ENCODE data around the gene SIDT2. TPM values are rescaled to one million over a fixed set of nuclear protein-coding genes. Genes with fewer than 3 reads are reported as not detected.

SIDT2 gene
- total and polyA plus RNA-seq, 2 of the 4 experiments (the other 2 are of a cell fraction) = 7.3 to 30.3 TPM

DNA sequence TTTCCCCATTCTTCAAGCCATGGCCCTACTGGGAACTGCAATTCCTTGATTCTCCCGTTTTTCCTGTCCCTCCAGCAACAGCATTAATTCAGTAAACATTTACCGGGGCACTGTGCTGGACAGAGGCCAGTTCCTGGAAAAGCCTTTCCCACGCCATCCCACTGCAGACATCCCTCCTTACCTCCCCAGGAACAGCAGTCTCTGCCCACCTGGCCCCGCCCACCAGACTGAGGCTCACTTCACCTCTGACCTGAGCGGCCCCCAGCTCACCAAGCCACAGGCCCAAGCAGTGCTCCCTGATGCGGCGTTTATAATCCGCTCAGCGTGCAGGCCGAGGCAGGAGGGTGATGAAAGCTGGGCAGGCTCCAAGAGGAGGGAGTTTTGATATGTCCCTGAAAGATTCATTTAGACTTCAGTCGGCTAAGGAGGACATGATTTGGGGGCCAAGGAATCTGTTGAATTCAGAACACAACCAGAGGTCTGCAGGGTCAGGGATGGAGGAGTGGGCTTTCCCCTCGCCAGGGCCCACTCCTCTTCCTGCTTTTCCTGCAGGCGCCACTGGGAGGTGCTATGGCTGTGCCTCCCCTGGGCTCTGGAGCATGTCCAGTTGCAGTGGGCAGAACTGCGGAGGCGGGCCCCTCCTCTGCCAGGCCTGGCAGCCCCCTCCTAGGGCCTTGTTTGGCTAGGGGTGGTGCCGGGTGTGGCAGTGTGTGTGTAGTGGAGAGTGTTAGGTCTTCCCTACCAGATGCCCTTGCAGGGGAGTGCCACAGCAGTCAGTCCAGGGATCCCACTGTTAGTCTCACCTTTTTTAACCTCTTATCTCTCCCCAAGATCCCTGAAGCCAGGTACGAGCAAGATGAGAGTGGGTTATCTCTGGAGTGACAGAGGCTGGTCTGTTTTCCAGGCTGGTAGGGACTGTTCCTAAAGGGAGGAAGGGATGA lies 19.2 kb downstream of the SIDT2 start:
- Histone ChIP-seq H4K20me1 (ENCODE audit: insufficient read depth, low read length) (peaks cover 32% of the 10 kb centered on the region), H3K27me3 (ENCODE audit: control insufficient read depth, insufficient read depth, low read length) (no peaks in the 10 kb centered on the region), H3K4me2 (ENCODE audit: low read depth, low read length) (peak overlapping the region; percentile 81), H2AK9ac (replicated peaks; ENCODE audit: low read depth, low read length, poor library complexity) (peak overlapping the region; percentile 100), H3K9ac (ENCODE audit: low read depth, low read length) (peak overlapping the region; percentile 96), H2BK20ac (ENCODE audit: low read depth, low read length) (peak overlapping the region; percentile 92), H4K91ac (ENCODE audit: insufficient read depth, low read depth, low read length) (peak overlapping the region; percentile 100), H3K18ac (ENCODE audit: low read depth, low read length) (peak overlapping the region; percentile 96), H2AFZ (replicated peaks; ENCODE audit: low read length, poor library complexity) (peak overlapping the region; percentile 4), H3K4me1 (ENCODE audit: control insufficient read depth, insufficient read depth, low read length) (peaks cover 29% of the 10 kb centered on the region), H2BK120ac (ENCODE audit: low read depth, low read length) (peak overlapping the region; percentile 100), H4K5ac (ENCODE audit: low read depth, low read length) (peak overlapping the region; percentile 94), H3K27ac (ENCODE audit: insufficient read depth, low read length) (peak overlapping the region; percentile 98), H3K9me1 (ENCODE audit: insufficient read depth, low read length) (peaks cover 17% of the 10 kb centered on the region), H2BK15ac (ENCODE audit: low read depth, low read length) (peak overlapping the region; percentile 100), H3K79me1 (ENCODE audit: low read depth in 1 of 2, low read length in 2 of 2) (peaks cover 10 to 43% of the 10 kb centered on the region in 2 experiments; a peak in 3 of 4 replicates), H3K9me3 (ENCODE audit: control insufficient read depth, insufficient read depth, low read length) (no peaks in the 10 kb centered on the region), H3K56ac (ENCODE audit: extremely low read depth, insufficient read depth, low read length) (peak overlapping the region; percentile 97), H3K36me3 (ENCODE audit: control insufficient read depth, insufficient read depth, low read length) (peaks cover 33% of the 10 kb centered on the region), H2BK5ac (ENCODE audit: low read depth, low read length, poor library complexity, severe bottlenecking) (peak overlapping the region; percentile 95), H4K8ac (ENCODE audit: low read depth in 2 of 2, low read length in 2 of 2) (peak overlapping the region; percentile 99), H2AK5ac (ENCODE audit: low read depth, low read length) (peak overlapping the region; percentile 100), H3K14ac (replicated peaks; ENCODE audit: low read depth, low read length) (peak overlapping the region; percentile 100), H3K4me3 (ENCODE audit: insufficient read depth, low read depth, low read length) (peak overlapping the region; percentile 23; the same call in 1 of the 2 replicates), H3K4ac (ENCODE audit: low read depth, low read length) (peak overlapping the region; percentile 100), H3K23ac (ENCODE audit: low read depth, low read length) (peak overlapping the region; percentile 99)
- no TSS peak for BruUV-seq (replicated peaks)
- WGBS, 2 experiments (ENCODE audit: extremely low coverage in 2 of 2, insufficient read length in 1 of 2) = 40% methylated on average over 1 of the region's 17 CpGs; no CpG with 5 or more reads in 1 of the 2 experiments
- dilution Hi-C loops (cut with HindIII; ENCODE audit: low sequenced_read_pairs, unreplicated experiment) = no loop called here
- in situ Hi-C loops (cut with MboI; ENCODE audit: low sequenced_read_pairs) = no loop called here
- ChIA-PET POLR2A (ENCODE audit: unreplicated experiment) (interaction anchor here (0.5 to 2.2 kb wide), 2 partner anchors 20 to 419 kb away, joined by 3 to 11 read pairs; no protein-coding TSS in a partner anchor), CTCF (interaction anchor here (1.0 kb wide), 1 partner anchor 29 kb away, joined by 3 read pairs; no protein-coding TSS in a partner anchor)
- peak; percentile 2 for ATAC-seq (ENCODE audit: low read depth)
- intact Hi-C loops (cut with micrococcal nuclease) = loop anchor here (2.0 kb wide), 1 partner anchor 29 kb away; no protein-coding TSS in a partner anchor
- peak; percentile 32 for DNase-seq
- TF ChIP-seq FOS (IDR thresholded peaks at IDR 0.05; ENCODE audit: low read depth, low read length) (no peak), CEBPB (IDR thresholded peaks at IDR 0.05; ENCODE audit: low read depth, low read length) (no peak), RFX5 (IDR thresholded peaks at IDR 0.05; ENCODE audit: low read depth, low read length) (no peak), MAFK (IDR thresholded peaks at IDR 0.05; ENCODE audit: low read depth, low read length) (no peak), RAD21 (IDR thresholded peaks at IDR 0.05; ENCODE audit: low read length) (peak; percentile 34), CHD1 (IDR thresholded peaks at IDR 0.05; ENCODE audit: low read depth, low read length) (no peak), MXI1 (IDR thresholded peaks at IDR 0.05; ENCODE audit: borderline replicate concordance, low read depth, low read length) (no peak), RCOR1 (IDR thresholded peaks at IDR 0.05; ENCODE audit: insufficient replicate concordance, low read length) (no peak), MAZ (IDR thresholded peaks at IDR 0.05; ENCODE audit: borderline replicate concordance, low read depth, low read length) (peak; percentile 60; the same call in 1 of the 2 replicates), NFE2L2 (IDR thresholded peaks at IDR 0.05; ENCODE audit: low read depth, low read length) (no peak), POLR2A (IDR thresholded peaks at IDR 0.05; ENCODE audit: low read depth, low read length) (no peak)
- TF ChIP-seq, protein P1, sequence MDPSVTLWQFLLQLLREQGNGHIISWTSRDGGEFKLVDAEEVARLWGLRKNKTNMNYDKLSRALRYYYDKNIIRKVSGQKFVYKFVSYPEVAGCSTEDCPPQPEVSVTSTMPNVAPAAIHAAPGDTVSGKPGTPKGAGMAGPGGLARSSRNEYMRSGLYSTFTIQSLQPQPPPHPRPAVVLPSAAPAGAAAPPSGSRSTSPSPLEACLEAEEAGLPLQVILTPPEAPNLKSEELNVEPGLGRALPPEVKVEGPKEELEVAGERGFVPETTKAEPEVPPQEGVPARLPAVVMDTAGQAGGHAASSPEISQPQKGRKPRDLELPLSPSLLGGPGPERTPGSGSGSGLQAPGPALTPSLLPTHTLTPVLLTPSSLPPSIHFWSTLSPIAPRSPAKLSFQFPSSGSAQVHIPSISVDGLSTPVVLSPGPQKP (IDR thresholded peaks at IDR 0.05; ENCODE audit: borderline replicate concordance, low read depth, low read length) = no peak
- TF ChIP-seq, protein P2, sequence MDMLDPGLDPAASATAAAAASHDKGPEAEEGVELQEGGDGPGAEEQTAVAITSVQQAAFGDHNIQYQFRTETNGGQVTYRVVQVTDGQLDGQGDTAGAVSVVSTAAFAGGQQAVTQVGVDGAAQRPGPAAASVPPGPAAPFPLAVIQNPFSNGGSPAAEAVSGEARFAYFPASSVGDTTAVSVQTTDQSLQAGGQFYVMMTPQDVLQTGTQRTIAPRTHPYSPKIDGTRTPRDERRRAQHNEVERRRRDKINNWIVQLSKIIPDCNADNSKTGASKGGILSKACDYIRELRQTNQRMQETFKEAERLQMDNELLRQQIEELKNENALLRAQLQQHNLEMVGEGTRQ (IDR thresholded peaks at IDR 0.05; ENCODE audit: low read depth, low read length) = no peak
